M059J (cell line): ENCODE results near the gene PACC1. TPM values are rescaled to one million over a fixed set of nuclear protein-coding genes. Genes with fewer than 3 reads are reported as not detected.
A peak's percentile ranks its signal among the peaks of the same experiment; 100 is the strongest.

Experiments used
- DNase-seq: peaks from one replicate; pipeline ENCODE4 v3.0.0-alpha.2; 2012; ENCODE audit warnings: low read depth
- total RNA-seq: library from RNA; depleted of rRNA; stranded (reverse); fragments of >200 nt; shearing (Covaris generic); gene quantifications from 2 replicates; pipeline ENCODE4 v1.2.3, GENCODE V29; 2014

The PACC1 gene
- total RNA-seq, 1 experiment from 2014 or later, result 14.6 TPM

DNA sequence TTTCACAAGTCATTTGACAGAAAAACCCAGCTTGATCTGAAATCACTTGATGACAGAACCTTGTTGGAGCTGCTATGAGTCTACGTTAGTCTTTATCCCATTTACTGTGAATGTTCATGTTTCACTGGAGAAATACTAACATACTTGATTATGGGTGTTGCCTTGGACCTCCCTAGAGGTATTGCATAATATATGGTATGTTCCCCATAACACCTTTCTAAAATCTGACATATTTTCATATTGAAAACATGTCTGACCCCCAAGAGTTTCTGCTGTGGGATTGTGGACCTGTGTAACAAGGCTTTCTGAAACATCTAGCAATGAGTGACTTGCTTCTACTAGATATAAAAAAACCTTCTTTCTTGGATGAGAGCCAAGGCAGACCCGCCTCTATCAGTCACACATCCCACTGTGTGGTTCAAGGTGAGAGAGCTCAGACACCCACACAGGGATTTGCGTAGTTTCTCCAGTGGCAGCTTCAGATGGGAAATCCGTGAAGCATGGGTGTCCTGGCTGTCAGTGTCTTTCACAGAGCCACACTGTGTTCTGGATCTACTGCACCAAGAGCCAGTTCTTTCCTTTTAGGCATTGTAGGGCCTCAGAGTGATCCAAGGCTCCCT lies 22.6 kb upstream of the PACC1 start:
- no peak for DNase-seq

DNA sequence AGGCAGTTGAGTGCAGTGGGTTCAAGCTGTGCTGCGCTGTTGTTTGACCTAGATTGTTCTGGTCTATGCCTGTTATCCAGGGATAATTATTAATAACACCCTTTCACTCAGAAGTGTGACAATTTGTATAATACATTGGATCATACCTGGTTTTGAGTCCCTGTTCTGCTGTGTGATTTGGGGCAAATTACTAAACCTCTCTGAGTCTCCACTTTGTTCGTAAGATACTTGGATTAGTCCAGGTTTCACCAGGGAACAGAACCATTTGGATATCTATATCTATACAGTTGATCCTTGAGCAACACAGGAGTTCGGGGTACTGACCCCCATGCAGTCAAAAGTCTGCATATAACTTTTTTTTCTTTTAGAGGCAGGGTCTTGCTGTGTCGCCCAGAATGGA lies 20.3 kb upstream of the PACC1 start:
- no peak for DNase-seq

DNA sequence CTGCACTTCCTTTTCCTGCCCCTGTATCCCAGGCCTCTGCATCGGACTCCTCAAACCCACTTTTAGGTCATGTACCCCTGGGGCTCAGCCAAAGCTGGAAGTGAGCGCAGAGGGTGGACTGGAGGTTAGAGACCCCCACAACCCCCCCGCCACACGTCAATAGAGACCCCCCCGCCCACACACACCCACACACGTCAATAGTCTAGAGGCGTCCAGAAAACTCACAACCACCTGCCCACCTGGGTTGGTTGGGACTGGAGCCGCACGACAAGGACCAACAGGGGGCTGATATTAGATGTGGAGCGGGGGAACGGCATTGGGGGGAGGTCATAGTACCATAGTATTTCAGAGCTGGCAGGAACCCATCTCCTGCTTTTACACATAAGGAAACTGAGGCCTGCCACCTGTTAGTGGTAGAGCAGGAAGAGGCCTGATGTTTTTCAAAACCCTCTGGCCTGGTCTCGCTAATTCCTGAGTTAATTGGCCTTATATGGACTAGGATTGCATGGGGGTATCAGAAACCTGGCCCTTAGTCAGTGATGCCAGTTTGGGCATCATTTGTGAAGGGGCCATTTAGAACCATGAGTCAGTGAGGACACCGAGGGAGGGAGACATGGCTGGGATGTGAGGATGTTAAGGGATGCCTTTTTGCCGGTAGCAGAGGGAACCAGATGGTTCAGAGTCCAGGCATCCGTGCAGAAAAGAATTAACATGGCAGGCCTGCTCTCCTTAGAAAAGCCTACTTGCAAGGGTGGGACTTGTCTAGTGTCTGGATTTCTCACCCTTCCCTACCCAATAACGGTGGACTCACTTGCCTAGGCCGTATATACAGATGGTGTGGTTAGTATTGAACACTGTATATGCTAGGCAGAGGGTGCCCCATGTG lies 19.1 kb upstream of the PACC1 start:
- DNase-seq, result no peak

DNA sequence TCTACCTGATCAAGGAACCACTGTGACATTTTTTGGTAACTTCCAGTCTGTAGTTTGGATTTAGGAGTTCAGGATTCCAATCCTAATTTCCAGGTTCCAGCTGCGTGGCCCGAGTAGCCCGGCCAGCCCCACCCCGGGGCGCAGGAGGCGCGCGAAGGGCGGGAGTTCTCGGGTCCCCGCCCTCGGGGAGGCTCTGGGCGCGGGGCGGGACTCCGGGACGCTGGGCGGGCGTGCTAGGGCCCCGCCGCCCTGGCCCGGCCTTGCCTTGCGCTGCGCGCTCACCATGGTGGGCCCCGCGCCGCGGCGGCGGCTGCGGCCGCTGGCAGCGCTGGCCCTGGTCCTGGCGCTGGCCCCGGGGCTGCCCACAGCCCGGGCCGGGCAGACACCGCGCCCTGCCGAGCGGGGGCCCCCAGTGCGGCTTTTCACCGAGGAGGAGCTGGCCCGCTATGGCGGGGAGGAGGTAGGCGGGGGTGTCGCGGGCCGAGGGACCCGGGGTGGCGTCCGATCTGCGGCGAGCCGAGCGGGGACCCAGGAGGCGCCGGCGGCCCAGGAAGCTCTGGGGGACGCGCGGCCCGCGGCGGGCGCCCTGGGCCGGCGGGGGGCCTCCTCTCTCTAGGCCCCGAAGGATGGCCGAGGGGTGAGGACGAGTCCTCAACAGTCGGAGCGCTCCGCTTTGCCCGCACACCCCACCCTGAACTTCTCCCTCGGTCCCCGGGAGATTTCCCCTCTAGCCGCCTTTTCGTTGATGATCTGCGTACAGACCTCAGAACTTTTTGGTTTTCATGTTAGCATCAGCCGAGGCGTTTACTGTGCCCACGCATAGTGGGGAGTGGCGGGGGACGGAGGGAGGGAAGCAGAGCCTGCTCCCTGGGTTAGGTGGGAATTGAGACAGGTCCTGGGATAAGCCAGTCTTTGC lies 18.2 kb upstream of the PACC1 start, which contains the start of gene NENF:
NENF (plus strand) TSS at position 260 of the 916 bp plus-strand sequence; CDS start at position 284, 24 bp downstream.
- peak; percentile 81 for DNase-seq

DNA sequence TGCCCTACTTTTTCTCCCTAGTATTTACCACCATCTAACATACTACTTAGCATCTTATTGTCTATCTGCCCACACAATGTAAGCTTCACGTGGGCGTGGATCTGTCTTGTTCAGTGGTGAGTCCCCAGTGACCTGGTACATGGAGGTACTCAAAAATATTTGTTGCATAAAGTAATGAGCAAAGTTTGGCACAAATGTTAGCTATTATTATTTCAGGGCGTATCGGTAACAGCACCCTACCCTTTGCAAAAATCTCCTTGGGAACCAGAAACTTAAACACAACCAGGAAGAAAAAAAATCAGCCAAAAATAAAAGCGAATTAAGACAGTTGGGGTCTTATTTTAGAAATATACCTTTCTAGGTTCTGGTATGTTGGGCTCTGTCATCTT lies 17.6 kb upstream of the PACC1 start:
- DNase-seq, result no peak

DNA sequence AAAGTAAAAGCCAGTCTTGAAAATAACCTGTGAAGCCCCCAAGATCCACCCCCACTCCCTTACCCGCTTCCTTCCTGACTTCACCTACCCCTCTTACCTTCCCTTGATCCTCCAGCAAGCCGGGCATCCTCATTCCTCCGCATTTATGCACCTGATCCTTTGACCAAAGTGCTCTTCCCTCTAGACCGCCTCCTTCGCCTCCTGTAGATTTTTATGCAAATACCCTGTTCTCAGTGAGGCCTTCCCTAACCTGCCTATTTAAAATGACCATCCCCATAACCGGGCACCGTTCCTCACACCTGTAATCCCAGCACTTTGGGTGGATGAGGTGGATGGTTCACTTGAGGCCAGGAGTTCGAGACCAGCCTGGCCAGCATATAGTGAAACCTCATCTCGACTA lies 17.0 kb upstream of the PACC1 start:
- no peak for DNase-seq

DNA sequence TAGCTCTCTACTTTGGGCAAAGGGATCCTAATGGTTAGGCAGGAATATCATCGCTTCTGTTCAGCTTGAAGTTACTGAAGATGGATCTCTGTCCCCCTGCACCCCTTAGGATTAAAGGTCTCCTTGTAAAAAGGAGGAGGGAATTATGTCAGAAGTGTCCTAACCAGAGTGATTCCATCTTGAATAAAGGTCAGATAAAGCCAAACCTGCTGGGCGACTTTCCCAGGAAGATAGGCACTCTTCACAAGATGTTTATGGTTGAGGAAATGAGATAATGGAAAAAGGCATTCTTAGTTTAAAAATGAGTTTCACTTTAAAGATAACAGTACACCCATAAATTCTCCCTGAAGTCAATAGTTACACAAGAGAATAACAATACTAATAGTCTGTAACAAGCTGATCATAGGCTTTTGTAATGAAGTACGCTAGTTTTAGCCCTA lies 16.3 kb upstream of the PACC1 start:
- DNase-seq, result no peak

DNA sequence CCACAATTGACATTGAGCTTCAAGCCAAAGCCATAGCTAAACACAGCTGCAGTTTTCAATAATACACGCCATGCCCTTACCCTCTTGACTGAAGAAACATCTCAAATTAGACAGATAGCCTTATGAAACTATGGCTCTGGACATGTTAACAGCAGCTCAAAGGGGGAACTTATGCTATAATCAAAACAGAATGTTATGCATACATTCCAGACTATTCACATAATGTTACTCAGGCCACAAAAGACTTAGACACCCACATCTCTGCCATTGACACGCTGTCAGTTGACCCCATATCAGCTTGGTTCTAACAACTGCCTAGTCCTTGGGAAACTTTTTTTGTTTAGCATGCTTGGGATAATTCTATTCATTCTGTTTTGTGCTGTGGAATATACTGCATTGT lies 15.7 kb upstream of the PACC1 start:
- DNase-seq, result no peak

DNA sequence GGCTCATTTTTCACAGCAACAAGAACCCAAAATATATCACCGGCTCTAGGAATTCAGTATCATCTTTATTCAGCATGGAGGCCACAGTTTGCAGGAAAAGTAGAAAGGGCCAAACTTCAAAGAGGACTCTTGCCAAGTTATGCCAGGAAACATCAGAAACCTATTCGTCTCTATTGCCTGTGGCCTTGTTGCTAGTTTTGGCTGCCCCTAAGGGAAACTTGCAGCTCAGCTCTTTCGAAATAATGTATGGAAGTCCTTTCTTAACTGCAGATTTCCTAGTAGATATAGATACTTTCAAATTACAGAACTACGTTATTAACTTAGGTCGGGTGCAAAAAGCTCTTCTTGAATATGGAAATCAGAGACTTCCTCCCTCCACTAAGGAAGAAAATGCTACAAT lies 13.8 kb upstream of the PACC1 start:
- DNase-seq, result no peak

DNA sequence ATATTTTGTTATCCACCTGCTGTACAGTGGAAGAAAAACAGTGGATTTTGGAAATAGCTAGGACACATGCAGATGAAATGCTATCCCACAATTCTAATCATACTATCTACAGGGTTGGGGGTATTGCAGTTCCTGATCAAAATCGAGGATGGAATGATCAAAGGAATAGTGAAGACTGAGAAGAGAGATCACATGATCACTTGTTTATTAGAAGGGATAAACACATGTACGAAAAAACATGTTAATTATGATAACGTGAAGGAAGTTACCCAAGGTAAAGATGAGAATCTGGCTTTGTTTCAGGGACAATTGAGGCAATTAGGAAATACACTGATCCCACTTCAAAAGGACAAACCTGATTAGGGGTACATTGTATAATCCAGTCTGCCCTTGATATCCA lies 9.2 kb upstream of the PACC1 start:
- no peak for DNase-seq

DNA sequence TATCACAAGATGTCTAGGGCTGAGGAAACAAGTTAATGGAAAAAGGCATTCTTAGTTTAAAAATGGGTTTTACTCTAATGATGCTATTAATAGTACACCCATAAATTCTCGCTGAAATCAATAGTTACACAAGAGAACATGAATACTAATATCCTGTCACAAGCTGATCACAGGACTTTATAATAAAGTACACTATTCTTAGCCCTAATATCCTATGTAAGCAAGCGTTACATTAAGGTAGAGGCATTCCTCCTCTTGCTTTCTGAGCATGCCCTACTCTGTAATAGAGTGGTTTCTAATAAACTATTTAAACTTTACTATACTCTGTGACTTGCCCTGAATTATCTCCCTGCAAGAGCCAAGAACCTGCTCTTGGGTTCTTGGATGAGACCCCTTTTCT lies 6.5 kb upstream of the PACC1 start:
- no peak for DNase-seq

DNA sequence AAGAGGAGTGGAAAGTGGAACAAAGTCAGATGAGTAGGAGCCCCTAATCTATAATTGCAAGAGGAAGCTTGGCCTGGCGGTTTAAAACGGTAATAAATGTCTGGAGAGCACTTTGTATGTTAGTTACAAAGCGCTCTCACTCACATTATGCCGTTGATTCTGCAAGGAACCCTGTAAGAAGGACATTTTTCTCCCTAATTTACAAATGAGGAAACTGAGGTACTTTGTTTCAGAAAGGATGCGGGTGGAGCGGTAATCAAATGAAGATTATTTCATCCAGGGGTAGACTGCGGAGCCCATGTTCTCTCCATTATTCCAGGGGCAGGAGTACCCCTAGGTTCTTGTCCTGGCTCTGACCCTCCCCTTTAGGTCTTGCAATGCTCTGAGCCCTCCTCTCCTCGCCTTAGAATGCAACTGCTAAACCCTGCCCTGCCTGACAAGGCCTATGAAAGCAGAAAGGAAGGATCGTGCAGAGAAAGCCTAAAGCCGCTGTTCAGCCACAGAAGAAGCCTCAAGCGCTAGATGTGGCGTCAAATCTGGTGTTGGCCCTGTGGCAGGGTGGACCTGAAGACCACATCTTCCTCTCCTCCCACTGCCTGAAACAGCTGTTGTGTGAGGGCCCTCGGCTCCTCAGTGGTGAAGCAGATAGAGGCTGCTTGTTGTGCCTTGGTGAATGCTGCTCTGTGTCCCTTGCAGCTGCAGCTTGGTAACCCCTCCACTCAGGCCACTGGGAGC lies 588 bp upstream of the PACC1 start:
- no peak for DNase-seq

DNA sequence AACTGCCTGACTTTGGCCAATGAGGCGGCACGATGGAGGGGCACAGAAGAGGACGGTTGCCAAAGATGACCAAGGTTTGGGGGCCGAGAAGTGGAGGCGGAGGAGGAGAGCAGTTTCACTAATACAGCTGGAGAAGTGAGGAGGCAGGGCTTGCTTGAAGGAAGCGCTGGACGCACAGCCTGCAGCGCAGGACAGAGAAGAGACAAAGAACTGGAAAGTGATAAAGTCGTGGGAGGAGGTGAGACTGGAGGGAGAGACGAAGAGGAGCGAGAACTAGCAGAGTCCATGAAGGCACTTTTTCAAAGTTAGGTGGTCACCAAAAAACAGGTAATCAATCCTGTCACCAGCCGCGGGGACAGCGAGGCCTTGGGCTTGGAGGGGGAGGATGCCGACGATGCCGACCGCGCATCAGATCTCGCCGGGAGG lies 771 bp downstream of the PACC1 start:
- no peak for DNase-seq

DNA sequence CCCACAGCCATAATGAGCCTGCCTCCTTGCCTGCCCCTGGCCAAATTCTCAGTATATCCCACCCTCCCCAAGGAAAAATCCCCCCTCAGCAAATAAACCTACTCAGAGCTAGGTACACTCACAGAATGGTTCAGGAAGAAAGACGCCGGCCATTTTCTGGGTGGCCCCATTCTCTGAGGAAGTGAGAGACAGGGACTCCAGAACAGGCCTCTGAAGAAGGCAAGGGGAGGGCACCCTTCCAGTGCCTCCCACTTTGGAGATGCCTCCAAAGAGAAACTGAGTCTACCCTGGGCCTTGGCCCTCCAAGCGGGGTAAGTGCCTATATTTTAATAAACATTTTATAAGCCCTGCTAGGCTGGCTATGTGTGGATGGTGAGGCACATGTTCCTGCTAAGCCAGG lies 2.3 kb downstream of the PACC1 start:
- DNase-seq, result no peak

DNA sequence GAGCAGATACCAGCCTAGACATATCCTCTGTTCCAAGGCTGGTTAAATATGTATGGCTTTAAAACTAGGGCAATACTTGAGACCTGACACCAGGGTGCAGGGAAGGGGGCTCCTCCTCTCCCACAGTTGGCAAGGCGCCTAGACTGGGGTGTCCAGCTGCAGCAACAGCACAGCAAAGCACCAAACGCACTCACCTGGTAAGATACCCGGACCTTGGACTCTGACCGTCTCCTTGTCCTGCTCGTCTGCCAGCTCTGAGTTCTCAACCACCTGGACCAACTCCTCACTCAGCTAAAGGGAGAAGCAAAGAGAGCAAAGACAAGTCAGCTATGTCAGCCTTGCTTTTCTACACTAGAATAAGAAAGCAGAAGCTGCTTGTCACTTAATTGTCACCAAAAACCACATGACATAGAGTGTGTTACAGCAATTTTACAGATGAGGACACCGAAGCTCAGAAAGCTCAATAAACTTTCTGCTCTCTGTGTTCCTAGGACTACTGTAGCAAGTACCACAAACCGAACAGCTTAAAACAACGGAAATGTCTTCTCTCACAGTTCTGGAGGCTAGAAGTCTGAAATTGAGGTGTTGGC lies 4.4 kb downstream of the PACC1 start:
- DNase-seq, result no peak

DNA sequence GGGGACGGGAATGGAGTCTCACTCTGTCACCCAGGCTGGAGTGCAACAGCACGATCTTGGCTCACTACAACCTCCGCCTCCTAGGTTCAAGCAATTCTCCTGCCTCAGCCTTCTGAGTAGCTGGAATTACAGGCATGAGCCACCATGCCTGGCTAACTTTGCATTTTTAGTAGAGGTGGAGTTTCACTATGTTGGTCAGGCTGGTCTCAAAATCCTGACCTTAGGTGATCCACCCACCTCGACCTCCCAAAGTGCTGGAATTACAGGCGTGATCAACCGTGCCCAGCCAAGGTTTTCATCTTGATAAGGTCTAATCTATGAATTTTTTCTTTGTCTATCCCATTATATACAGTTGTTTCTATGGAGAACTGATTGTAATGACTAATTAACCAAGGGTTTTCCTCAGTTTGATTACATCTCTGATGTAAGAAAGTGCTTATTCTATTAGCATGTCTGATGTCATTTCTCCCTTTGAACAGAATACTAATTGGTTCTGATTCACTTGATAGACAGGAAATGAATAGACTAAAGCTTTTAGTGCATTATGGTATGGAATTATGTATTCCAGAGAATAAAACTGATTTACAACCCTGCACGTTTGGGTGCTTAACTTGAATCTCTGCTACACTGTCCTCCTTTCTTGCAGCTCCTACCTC lies 11.9 kb downstream of the PACC1 start:
- DNase-seq, result no peak

DNA sequence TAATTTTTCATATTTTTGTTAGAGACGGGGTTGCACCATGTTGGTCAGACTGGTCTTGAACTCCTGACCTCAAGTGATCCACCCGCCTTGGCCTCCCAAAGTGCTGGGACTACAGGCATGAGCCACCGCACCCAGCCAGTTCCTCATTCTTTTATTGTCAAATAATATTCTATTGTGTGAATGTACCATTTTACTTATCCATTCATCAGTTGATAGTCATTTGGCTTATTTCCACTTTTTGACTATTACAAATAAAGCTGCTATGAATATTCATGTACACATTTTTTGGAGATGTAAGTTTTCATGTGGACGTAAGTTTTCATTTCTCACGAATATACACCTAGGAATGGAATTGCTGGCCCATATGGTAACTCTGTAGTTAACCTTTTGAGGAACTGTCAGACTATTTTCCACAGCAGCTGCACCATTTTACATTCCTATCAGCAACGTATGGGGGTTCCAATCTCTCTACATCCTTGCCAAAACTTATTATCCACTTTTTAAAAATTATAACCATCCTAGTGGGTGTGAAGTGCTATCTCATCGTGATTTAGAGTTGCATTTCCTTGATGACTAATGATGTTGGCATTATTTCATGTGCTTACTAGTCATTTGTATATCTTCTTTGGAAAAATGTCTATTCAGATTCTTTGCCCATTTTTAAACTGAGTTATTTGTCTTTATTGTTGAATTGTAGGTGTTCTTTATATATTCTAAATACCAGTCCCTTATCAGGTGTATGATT lies 12.7 kb downstream of the PACC1 start:
- DNase-seq, result peak; percentile 57

DNA sequence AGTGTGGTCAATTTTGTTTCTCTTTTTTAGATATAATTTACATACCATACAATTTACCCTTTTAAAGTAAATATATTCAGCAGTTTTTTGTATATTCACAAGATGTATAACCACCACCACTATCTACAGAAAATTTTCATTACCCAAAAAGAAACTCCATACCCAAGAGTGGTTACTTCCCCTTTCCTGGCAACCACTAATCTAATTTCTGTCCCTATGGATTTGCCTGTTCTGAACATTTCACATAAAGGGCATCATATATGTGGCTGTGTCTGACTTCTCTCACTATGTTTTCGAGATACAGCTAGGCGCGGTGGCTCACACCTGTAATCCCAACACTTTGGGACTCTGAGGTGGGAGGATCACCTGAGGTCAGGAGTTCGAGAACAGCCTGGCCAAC lies 13.6 kb downstream of the PACC1 start:
- DNase-seq, result no peak

DNA sequence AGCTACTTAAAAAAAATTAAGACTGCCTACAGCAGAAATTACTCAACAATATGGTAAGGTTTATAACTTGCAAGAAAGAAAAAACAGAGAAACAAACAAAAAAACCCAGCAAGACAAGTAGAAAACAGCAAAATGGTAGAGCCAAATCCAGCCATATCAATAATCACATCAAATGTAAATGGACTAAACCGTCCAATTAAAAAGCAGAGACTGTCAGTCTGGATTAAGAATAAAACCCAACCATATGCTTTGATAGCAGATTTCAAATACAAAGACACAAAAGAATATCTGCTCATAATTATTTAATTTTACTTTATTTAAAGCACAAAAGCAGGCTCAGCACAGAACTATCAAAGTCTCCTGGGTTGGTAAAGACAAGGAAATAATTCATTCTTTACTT lies 17.5 kb downstream of the PACC1 start:
- no peak for DNase-seq

DNA sequence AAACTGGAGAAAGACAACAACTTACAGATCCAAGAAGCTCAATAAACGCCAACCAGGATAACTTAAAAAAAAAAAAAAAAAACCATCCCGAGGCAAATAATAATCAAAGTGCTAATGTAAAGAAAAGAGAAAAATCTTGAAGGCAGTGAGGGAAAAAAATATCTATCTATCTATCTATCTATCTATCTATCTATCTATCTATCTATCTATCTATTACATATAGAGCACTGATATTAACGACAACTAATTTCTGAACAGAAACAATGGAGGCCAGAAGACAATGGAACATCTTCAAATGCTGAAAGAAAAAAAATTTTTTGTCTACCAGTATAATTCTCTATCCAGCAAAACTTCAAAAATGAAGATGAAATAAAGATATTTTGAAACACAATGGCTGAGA lies 18.0 kb downstream of the PACC1 start:
- peak; percentile 5 for DNase-seq
